Esophagus muscularis mucosa (tissue), 4 donors: ENCODE data around the gene CEL.

Experiments
- CTCF ChIP-seq, 3 experiments: fragments of 200-600 bp in 2 of 3; fragments of 450-650 bp in 1 of 3; sonication (generic) in 2 of 3; IDR thresholded peaks; one replicate each; pipeline ENCODE4 v1.5.1; 2017 to 2019; ENCODE audit warnings: antibody characterized with exemption in 3 of 3, mild to moderate bottlenecking in 2 of 3, moderate library complexity in 1 of 3
- EP300 ChIP-seq: sonication (generic); formaldehyde crosslinking; IDR thresholded peaks from one replicate; pipeline ENCODE4 v1.6.1; 2017; ENCODE audit warnings: antibody characterized with exemption
- POLR2A ChIP-seq: fragments of 450-650 bp; IDR thresholded peaks from one replicate; pipeline ENCODE4 v1.6.1; 2017; ENCODE audit warnings: antibody characterized with exemption, moderate library complexity, mild to moderate bottlenecking, low read depth
- POLR2AphosphoS5 ChIP-seq, 2 donors: sonication (generic); formaldehyde crosslinking; IDR thresholded peaks; one replicate each; pipeline ENCODE4 v1.6.1; 2017; ENCODE audit warnings: antibody characterized with exemption in 2 of 2

GRCh38 chr9:133014696-133015095, 47.1 kb upstream of the CEL start:
- TF ChIP-seq POLR2A (no peak), CTCF (IDR thresholded peaks at IDR 0.05) (no peak), EP300 (no peak), POLR2AphosphoS5 (IDR thresholded peaks at IDR 0.05) (no peak)
